Activated T-helper 17 cell treated with anti-CD3 and anti-CD28 coated beads, Interleukin-2, amount 50 U/mL, for 72 hours (primary cell): ENCODE measurements around the gene ZNF697. TPM values are rescaled to one million over a fixed set of nuclear protein-coding genes. Genes with fewer than 3 reads are reported as not detected.
"Not testable (repeated sequence)": the region's sequence is repeated elsewhere in the genome, so short reads cannot be mapped to it uniquely, and the experiment has no call there.

ENCODE experiments used
- ATAC-seq: fragments of 150-1000 bp; cut with Tn5 transposase; replicated peaks from 2 replicates; pipeline ENCODE4 v1.10.0; 2021; ENCODE audit warnings: mild to moderate bottlenecking, moderate library complexity
- H3K27ac Mint-ChIP-seq: one replicate; pipeline ENCODE4 v1.8.0; 2022; ENCODE audit warnings: mixed read lengths
- H3K27me3 Mint-ChIP-seq: one replicate; pipeline ENCODE4 v1.8.0; 2022; ENCODE audit warnings: mixed read lengths
- H3K36me3 Mint-ChIP-seq: one replicate; pipeline ENCODE4 v1.8.0; 2022; ENCODE audit warnings: low read depth, mild to moderate bottlenecking, mixed read lengths
- H3K4me1 Mint-ChIP-seq: one replicate; pipeline ENCODE4 v1.8.0; 2022; ENCODE audit warnings: mixed read lengths
- H3K4me3 Mint-ChIP-seq: one replicate; pipeline ENCODE4 v1.8.0; 2022; ENCODE audit warnings: mild to moderate bottlenecking, mixed read lengths
- H3K9me3 Mint-ChIP-seq: one replicate; pipeline ENCODE4 v1.8.0; 2022; ENCODE audit warnings: mixed read lengths
- total RNA-seq, 2 donors: library from RNA; stranded (reverse); gene quantifications; one replicate each; pipeline ENCODE4 v1.2.3, GENCODE V29; 2022

The ZNF697 gene
- total RNA-seq, 2 donors from 2014 or later, result 0.06 TPM; not detected in 1

- H3K4me1 Mint-ChIP-seq, H3K4me3 Mint-ChIP-seq, ATAC-seq: not testable (repeated sequence)
These were observed 39.2 kb downstream of the ZNF697 start for GRCh38 chr1:119608816-119609215.

GRCh38 chr1:119607087-119607807 is 40.8 kb downstream of the ZNF697 start:
- ATAC-seq, H3K9me3 Mint-ChIP-seq, H3K36me3 Mint-ChIP-seq, H3K27ac Mint-ChIP-seq, H3K4me1 Mint-ChIP-seq, H3K4me3 Mint-ChIP-seq: not testable (repeated sequence)
- H3K27me3 Mint-ChIP-seq, result peaks cover 24% of the 10 kb centered on the region

More at GRCh38 chr1:119608816-119609215, 39.2 kb downstream of the ZNF697 start:
- not testable (repeated sequence) for H3K9me3 Mint-ChIP-seq, H3K36me3 Mint-ChIP-seq, H3K27ac Mint-ChIP-seq
- peaks cover 20% of the 10 kb centered on the region for H3K27me3 Mint-ChIP-seq

DNA sequence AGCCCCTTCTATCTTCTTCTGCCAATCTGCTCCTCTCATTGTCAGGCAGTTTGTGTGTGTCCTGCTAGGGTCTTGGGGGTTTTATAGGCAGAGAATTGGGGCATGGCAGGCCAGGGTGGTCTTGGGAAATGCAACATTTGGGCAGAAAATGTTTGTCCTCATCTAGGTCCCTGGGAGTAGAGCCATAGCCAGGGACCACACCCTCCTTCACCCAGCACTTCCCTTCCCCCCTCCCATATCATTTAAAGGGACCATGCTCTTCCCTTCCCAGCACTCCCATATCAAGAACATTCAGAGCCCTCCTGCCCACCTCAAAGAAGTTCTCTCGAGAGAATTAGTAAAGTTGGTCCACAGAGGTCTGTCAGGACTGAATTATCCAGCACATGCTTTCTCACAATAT is 41.7 kb downstream of the ZNF697 start:
- no peaks in the 10 kb centered on the region for H3K36me3 Mint-ChIP-seq
- no peak for ATAC-seq
- H3K27ac Mint-ChIP-seq, result no peak overlapping the region
- no peaks in the 10 kb centered on the region for H3K4me1 Mint-ChIP-seq
- no peak overlapping the region for H3K4me3 Mint-ChIP-seq
- H3K27me3 Mint-ChIP-seq, result peaks cover 28% of the 10 kb centered on the region
- no peaks in the 10 kb centered on the region for H3K9me3 Mint-ChIP-seq

- Mint-ChIP-seq H3K36me3 (no peaks in the 10 kb centered on the region), H3K4me1 (no peaks in the 10 kb centered on the region), H3K27ac (no peak overlapping the region), H3K9me3 (no peaks in the 10 kb centered on the region), H3K4me3 (no peak overlapping the region), H3K27me3 (peaks cover 26% of the 10 kb centered on the region)
- ATAC-seq, result no peak
These were observed 42.4 kb downstream of the ZNF697 start for GRCh38 chr1:119605686-119606085.

DNA sequence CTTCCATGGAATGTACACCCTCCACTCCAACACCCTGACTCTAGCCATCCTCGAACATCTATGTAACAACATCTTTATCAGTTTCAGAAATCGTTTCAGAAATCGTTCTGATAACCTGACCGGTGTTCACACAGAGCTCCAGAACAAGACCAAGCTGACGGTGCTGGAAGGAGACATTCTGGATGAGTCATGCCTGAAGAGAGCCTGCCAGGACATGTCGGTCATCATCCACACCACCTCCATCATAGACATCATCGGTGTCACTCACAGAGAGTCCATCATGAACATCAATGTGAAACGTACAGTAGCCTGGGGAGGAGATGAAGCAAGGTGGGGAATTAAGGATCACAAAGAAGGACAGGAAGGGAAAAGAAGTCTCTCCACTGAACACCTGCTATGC is 43.0 kb downstream of the ZNF697 start:
- peaks cover 23% of the 10 kb centered on the region for H3K27me3 Mint-ChIP-seq
- not testable (repeated sequence) for ATAC-seq, H3K4me1 Mint-ChIP-seq, H3K27ac Mint-ChIP-seq, H3K4me3 Mint-ChIP-seq, H3K36me3 Mint-ChIP-seq, H3K9me3 Mint-ChIP-seq

DNA sequence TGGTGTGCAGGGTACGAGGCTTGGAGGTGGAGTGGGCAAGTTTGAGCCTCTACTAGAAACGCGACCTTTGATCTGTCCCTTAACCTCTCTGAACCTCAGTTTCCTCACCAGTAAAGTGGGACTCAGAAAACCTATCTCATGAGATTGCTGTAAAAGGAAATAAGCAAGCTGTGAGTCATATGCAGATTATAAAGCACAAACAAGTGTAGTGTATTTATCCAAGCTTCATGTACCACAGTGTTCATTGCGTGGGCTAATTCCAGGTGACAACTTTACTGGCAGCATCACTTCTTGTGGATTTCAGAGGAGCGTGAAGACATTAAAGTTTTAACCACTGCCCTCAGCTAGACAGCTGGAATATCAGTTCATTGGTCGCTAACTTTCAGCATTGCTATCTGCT is 44.4 kb downstream of the ZNF697 start:
- Mint-ChIP-seq H3K27ac (no peak overlapping the region), H3K36me3 (no peaks in the 10 kb centered on the region), H3K4me1 (no peaks in the 10 kb centered on the region), H3K9me3 (no peaks in the 10 kb centered on the region), H3K27me3 (peaks cover 23% of the 10 kb centered on the region), H3K4me3 (no peak overlapping the region)
- no peak for ATAC-seq

DNA sequence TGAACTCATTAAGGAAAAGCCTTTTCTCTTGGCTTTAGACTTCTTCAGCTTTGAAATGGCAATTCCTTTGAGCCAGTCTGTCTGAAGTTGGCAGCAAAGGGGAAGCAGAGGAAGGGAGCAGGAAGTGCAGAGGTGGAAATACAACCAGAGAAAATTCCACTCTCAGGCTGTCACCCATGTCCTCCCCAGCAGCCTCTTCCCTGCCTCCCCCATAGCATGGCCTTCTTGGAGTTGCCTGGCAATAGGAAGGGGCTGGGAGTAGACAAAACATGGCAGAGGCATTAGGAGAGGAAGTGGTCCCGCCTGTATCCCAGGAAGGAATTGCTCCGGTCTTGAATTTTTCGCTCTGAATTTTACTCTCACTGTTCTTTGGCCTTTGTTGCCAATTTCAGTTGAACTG is 44.8 kb downstream of the ZNF697 start:
- H3K27ac Mint-ChIP-seq, H3K9me3 Mint-ChIP-seq, H3K36me3 Mint-ChIP-seq, H3K4me1 Mint-ChIP-seq, ATAC-seq, H3K4me3 Mint-ChIP-seq: not testable (repeated sequence)
- H3K27me3 Mint-ChIP-seq, result peaks cover 23% of the 10 kb centered on the region

GRCh38 chr1:119602789-119603188 is 45.3 kb downstream of the ZNF697 start:
- not testable (repeated sequence) for H3K36me3 Mint-ChIP-seq, H3K4me1 Mint-ChIP-seq, H3K4me3 Mint-ChIP-seq, ATAC-seq, H3K27ac Mint-ChIP-seq, H3K9me3 Mint-ChIP-seq
- peaks cover 23% of the 10 kb centered on the region for H3K27me3 Mint-ChIP-seq

DNA sequence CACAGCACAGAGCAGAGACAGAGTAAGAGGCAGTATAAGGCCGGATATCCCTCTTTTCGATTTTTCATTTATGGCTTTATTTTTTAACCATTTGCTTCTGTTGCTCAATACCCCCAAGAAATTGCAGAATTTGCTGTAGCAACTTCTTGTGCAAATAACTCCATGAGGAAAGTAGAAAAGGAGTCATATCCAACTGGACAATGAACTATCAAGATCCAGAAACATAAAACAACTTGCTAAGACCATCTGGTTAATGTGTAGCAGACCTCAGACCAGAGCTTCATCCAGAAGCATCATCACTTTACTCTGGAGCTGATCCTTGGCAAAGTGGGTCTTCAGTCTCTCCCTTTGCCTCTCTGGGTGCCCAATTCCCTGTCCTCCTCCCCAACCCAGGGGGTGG is 45.9 kb downstream of the ZNF697 start:
- peaks cover 23% of the 10 kb centered on the region for H3K27me3 Mint-ChIP-seq
- ATAC-seq, result no peak
- no peak overlapping the region for H3K27ac Mint-ChIP-seq
- H3K36me3 Mint-ChIP-seq, result no peaks in the 10 kb centered on the region
- no peaks in the 10 kb centered on the region for H3K4me1 Mint-ChIP-seq
- no peak overlapping the region for H3K4me3 Mint-ChIP-seq
- H3K9me3 Mint-ChIP-seq, result no peaks in the 10 kb centered on the region

DNA sequence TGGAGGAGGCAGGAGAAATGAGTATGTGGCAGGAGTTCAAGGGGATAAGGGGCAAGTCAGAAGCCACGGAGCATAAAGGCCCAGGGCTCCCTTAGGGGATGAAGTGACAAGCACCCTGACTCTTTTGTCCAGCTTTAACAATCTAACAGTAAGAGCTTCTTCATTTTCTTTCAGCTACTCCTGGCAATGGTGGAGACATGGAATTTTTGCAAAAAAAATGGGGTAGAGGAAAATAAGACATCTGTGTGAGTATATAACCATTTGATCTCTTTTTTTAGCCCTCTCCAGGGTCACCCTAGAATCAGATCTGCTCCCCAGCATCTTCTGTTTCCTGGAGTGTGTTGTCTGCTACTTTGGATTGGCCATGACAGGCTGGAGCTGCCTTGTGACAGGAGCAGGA is 47.1 kb downstream of the ZNF697 start:
- no peak for ATAC-seq
- Mint-ChIP-seq H3K9me3 (no peaks in the 10 kb centered on the region), H3K4me3 (no peak overlapping the region), H3K4me1 (no peaks in the 10 kb centered on the region), H3K27ac (no peak overlapping the region), H3K27me3 (peaks cover 23% of the 10 kb centered on the region), H3K36me3 (no peaks in the 10 kb centered on the region)

- no peaks in the 10 kb centered on the region for H3K4me1 Mint-ChIP-seq
- no peak overlapping the region for H3K4me3 Mint-ChIP-seq
- H3K36me3 Mint-ChIP-seq, result no peaks in the 10 kb centered on the region
- H3K9me3 Mint-ChIP-seq, result no peaks in the 10 kb centered on the region
- H3K27me3 Mint-ChIP-seq, result peaks cover 23% of the 10 kb centered on the region
- no peak for ATAC-seq
- H3K27ac Mint-ChIP-seq, result no peak overlapping the region
These were observed 47.5 kb downstream of the ZNF697 start for GRCh38 chr1:119600561-119600960.

GRCh38 chr1:119595606-119596005 is 52.5 kb downstream of the ZNF697 start:
- H3K4me1 Mint-ChIP-seq, result no peaks in the 10 kb centered on the region
- H3K27me3 Mint-ChIP-seq, result peaks cover 15% of the 10 kb centered on the region
- no peak overlapping the region for H3K4me3 Mint-ChIP-seq
- no peak for ATAC-seq
- H3K27ac Mint-ChIP-seq, result no peak overlapping the region
- H3K9me3 Mint-ChIP-seq, result peaks cover 4% of the 10 kb centered on the region
- no peaks in the 10 kb centered on the region for H3K36me3 Mint-ChIP-seq

GRCh38 chr1:119595168-119595567 is 52.9 kb downstream of the ZNF697 start:
- no peaks in the 10 kb centered on the region for H3K36me3 Mint-ChIP-seq
- no peak overlapping the region for H3K27ac Mint-ChIP-seq
- peaks cover 4% of the 10 kb centered on the region for H3K9me3 Mint-ChIP-seq
- peaks cover 15% of the 10 kb centered on the region for H3K27me3 Mint-ChIP-seq
- H3K4me3 Mint-ChIP-seq, result no peak overlapping the region
- ATAC-seq, result no peak
- H3K4me1 Mint-ChIP-seq, result no peaks in the 10 kb centered on the region

- H3K4me3 Mint-ChIP-seq, result no peak overlapping the region
- no peak for ATAC-seq
- no peaks in the 10 kb centered on the region for H3K36me3 Mint-ChIP-seq
- H3K4me1 Mint-ChIP-seq, result no peaks in the 10 kb centered on the region
- no peak overlapping the region for H3K27ac Mint-ChIP-seq
- peaks cover 15% of the 10 kb centered on the region for H3K27me3 Mint-ChIP-seq
- peaks cover 4% of the 10 kb centered on the region for H3K9me3 Mint-ChIP-seq
These were observed 53.7 kb downstream of the ZNF697 start for GRCh38 chr1:119594376-119594775.

- Mint-ChIP-seq H3K27me3 (peaks cover 17% of the 10 kb centered on the region), H3K4me1 (no peaks in the 10 kb centered on the region), H3K27ac (no peak overlapping the region), H3K4me3 (no peak overlapping the region), H3K36me3 (no peaks in the 10 kb centered on the region), H3K9me3 (peaks cover 4% of the 10 kb centered on the region)
- no peak for ATAC-seq
These were observed 54.3 kb downstream of the ZNF697 start for GRCh38 chr1:119593805-119594204.

DNA sequence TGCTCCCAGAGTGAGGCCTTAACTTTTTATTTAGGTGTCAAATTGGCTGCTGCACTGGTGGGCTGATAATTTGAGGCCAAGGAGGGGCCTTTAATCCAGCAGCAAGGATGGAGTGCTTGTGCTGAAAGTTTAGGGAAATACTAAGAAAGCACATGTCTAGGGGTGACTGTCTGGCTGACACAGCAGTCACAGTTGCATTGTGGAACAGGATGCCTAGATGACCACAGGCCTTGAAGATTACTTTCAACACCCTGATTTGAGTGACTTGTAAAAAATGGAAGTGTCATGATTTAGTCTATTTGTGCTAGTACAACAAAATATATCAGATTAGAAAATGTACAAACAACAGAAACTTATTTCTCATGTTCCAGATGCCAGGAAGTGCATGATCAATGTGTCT is 57.7 kb downstream of the ZNF697 start:
- Mint-ChIP-seq H3K4me1 (no peaks in the 10 kb centered on the region), H3K9me3 (peaks cover 4% of the 10 kb centered on the region), H3K36me3 (no peaks in the 10 kb centered on the region), H3K27ac (no peak overlapping the region), H3K4me3 (no peak overlapping the region), H3K27me3 (peaks cover 15% of the 10 kb centered on the region)
- no peak for ATAC-seq
